HG02852 (cell line): Measurements from ENCODE around the gene FOSL2.

Source experiments
- ATAC-seq: cut with Tn5 transposase; IDR thresholded peaks from one replicate; pipeline ENCODE4 v1.9.1; 2021; ENCODE audit warnings: mild to moderate bottlenecking, moderate library complexity; ENCODE audit not compliant: unreplicated experiment

Gene FOSL2

DNA sequence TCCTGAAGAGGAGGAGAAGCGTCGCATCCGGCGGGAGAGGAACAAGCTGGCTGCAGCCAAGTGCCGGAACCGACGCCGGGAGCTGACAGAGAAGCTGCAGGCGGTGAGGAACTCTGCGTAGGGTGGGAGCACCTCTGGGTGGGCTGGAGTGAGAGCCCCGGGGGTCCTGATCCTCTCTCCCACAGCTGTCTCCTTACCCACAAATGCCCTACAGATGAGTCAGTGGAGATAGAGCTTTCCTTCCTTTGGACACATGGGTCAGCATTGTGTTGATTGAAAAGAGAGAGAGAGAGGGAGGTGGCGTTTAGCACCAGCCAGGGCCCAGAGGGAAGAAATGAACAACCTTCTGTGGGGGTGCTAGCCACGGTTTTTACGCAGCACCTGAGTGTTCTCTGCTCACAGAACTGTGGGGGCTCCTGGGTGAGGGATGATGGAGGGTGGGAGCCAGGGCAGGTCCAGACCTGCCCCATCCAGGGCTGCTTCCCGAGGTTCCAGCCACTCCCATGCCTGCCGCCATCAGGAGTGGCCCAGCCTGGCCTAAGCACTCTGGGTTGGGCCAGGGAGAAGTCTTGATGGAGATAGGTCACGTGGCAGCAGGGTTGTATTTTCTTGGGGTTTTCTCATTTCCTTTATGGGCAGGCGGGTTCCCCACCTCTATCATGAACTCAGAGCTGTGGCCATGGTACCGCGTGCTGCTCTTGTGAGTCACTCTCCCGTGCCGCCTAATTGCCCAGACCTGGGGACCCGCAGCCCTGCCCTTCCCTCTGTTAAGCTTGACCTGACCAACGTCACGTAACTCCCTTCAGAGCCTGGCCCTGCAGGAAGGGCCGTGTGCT lies 16.3 kb downstream of the FOSL2 start:
- ATAC-seq = no peak

DNA sequence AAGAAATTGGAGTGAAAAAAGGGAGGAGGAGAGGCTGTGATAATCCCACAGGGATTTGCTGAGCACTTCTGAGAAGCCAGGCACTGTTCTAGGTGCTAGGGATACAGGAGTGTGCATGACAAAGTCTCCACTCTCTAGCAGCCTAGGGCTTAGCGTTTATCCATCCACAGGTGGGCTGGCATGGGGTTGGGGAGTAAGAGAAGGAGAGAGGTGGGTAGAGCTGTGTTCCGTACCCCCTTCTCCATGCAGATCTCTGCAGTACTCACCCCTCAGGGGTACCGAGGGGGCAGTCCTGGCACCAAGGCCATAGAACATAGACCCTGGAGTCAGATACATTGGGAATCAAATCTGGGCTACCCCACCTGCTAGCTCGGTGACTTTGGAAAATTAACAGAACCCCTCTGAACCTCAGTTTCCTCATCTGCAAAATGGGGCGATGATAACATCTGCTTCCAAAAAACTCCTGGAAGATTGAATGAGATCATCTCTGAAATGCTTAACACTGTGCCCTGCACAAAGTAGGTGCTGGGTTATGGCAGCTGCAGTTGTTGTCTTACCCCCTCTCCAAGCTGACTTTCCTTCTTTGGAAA lies 18.6 kb downstream of the FOSL2 start:
- no peak for ATAC-seq

DNA sequence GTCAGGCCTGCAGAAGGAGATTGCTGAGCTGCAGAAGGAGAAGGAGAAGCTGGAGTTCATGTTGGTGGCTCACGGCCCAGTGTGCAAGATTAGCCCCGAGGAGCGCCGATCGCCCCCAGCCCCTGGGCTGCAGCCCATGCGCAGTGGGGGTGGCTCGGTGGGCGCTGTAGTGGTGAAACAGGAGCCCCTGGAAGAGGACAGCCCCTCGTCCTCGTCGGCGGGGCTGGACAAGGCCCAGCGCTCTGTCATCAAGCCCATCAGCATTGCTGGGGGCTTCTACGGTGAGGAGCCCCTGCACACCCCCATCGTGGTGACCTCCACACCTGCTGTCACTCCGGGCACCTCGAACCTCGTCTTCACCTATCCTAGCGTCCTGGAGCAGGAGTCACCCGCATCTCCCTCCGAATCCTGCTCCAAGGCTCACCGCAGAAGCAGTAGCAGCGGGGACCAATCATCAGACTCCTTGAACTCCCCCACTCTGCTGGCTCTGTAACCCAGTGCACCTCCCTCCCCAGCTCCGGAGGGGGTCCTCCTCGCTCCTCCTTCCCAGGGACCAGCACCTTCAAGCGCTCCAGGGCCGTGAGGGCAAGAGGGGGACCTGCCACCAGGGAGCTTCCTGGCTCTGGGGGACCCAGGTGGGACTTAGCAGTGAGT lies 19.4 kb downstream of the FOSL2 start:
- ATAC-seq = no peak

DNA sequence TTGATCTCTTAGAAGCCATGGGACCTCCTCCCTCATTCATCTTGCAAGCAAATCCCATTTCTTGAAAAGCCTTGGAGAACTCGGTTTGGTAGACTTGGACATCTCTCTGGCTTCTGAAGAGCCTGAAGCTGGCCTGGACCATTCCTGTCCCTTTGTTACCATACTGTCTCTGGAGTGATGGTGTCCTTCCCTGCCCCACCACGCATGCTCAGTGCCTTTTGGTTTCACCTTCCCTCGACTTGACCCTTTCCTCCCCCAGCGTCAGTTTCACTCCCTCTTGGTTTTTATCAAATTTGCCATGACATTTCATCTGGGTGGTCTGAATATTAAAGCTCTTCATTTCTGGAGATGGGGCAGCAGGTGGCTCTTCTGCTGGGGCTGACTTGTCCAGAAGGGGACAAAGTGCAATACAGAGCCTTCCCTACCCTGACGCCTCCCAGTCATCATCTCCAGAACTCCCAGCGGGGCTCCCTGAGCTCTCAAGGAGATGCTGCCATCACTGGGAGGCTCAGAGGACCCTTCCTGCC lies 20.0 kb downstream of the FOSL2 start:
- no peak for ATAC-seq

DNA sequence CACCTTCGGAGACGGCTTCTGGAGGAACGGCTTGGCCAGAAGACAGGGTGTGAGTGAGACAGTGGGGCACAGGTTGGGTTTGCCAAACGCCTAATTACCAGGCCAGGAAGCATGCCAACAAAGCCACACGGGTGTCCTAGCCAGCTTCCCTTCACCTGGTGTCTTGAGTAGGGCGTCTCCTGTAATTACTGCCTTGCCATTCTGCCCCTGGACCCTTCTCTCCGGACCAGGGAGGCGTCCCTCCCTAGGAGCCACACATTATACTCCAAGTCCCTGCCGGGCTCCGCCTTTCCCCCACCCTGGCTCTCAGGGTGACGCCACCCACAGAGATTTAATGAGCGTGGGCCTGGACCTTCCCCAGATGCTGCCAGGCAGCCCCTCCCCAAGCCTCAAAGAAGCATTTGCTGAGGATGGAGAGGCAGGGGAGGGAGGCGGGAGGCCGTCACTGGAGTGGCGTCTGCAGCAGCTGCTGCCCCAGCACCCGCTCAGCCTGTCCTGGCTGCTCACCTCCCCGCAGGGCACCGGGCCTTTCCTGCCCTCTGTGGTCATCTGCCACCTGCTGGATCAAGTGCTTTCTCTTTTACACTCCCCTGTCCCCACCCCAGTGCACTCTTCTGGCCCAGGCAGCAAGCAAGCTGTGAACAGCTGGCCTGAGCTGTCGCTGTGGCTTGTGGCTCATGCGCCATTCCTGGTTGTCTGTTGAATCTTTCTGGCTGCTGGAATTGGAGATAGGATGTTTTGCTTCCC lies 20.7 kb downstream of the FOSL2 start:
- ATAC-seq = no peak

DNA sequence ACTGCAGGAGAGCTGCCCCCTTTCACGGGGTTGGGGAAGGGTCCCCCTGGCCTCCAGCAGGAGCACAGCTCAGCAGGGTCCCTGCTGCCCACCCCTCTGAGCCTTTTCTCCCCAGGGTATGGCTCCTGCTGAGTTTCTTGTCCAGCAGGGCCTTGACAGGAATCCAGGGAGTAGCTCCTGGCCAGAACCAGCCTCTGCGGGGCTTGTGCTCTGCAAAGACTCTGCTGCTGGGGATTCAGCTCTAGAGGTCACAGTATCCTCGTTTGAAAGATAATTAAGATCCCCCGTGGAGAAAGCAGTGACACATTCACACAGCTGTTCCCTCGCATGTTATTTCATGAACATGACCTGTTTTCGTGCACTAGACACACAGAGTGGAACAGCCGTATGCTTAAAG lies 21.2 kb downstream of the FOSL2 start:
- no peak for ATAC-seq

DNA sequence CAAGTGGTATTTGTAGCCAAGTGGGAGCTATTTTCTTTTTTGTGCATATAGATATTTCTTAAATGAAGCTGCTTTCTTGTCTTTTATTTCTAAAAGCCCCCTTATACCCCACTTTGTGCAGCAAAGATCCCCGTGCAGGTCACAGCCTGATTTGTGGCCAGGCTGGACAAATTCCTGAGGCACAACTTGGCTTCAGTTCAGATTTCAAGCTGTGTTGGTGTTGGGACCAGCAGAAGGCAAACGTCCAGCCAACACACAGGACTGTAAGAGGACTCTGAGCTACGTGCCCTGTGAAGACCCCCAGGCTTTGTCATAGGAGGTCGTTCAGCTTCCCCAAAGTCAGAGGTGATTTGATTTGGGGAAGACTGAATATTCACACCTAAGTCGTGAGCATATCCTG lies 21.9 kb downstream of the FOSL2 start:
- ATAC-seq = no peak

DNA sequence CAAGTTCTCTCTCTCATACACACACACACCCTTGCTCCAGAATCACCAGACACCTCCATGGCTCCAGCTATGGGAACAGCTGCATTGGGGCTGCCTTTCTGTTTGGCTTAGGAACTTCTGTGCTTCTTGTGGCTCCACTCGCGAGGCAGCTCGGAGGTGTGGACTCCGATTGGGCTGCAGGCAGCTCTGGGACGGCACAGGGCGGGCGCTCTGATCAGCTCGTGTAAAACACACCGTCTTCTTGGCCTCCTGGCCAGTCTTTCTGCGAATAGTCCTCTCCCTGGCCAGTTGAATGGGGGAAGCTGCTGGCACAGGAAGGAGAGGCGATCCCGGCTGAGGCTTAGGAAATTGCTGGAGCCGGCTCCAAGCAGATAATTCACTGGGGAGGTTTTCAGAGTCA lies 22.4 kb downstream of the FOSL2 start:
- ATAC-seq = no peak

DNA sequence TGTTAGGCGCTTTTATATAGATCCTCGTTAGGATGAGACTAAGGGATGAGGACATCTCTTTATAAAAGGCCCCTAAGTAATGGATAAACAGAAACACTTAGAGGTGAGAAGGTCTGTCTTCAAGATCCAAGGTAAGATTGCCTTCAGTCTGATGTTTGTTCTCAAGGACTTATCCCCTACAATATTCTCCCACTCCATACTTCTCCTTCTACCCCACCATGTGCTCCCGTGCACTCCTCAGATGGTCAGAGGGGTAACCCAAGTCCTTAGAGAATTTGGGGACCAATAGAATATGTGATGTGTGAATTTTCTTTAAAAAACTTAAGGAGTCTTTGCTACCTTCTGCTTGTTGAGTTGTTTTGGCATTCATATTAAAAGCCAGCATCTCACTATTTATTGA lies 23.1 kb downstream of the FOSL2 start:
- ATAC-seq = no peak

DNA sequence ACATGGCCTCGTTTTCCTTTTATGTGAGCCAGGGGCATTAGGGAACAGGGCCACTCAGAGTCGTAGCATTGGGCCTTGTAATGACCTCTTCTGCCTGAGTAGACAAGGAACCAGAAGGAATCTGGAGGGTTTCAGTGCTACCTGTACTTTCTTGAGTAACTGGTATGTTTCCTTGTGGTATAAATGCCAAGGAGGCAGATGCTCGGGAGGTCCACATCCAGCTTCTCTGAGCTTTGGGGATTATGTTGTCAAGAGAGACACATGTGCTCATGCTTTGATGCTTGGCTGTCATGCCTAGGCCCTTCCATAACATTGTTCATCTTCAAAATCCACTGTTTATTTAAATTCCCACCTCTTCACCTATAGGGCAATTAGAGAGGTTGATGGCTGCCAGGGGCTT lies 26.3 kb downstream of the FOSL2 start:
- ATAC-seq = no peak

DNA sequence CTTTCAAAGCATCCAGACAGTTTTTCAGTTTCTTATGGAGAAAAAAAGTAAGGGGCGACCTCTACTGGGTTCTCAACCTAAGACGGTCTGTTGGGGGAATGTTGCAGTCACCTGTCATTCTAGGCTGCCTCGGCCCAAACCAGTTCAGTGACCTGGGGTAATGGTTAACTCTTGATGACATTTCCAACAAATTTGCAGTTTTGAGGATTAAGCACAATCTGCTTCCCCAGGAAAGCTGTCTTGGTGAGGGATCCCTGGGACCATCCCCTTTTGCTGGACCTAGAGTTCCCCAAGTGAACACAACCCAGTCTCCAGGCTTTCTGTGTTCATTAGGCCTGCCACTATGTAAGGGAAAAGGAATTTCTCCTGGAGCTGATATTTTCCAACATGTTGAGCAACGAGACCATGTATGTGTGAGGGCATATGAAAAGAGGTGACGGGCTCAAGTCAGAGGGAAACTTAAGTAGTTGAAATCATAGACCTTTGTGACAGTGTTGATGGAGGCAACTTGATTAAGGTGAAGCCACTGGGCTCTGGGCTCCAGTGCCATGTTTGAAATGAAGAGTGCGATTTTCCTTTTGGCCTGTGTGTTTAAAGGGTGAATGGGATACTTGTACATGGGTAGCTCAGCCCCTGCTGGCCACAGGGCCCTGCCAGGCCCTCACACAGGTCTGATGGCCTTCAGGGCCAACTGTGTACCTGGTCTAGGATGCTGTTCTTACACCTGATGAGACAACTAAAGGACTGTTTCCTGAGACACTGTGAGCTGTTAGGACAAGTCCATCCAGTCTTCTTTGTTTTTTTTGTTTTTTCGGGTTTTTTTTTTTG lies 27.0 kb downstream of the FOSL2 start:
- ATAC-seq = no peak

DNA sequence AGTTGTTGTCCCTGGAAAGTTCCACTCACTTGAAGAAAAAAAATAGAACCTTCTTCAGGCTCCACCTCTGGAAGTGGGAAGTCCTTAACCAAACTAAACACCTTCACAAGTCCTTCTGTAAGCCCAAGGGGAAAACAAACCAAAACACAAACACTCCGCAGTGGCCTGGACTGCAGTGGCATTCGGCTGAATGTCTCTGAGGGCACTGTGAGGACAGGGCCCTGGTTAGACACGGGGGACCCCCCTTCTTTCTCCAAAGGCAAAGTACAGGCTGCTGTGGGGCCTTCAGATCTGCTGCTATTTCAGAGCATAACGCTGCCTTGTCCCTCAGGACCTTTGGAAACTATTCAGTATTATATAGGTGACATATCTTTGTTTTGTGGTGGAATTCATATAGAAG lies 28.1 kb downstream of the FOSL2 start:
- no peak for ATAC-seq

DNA sequence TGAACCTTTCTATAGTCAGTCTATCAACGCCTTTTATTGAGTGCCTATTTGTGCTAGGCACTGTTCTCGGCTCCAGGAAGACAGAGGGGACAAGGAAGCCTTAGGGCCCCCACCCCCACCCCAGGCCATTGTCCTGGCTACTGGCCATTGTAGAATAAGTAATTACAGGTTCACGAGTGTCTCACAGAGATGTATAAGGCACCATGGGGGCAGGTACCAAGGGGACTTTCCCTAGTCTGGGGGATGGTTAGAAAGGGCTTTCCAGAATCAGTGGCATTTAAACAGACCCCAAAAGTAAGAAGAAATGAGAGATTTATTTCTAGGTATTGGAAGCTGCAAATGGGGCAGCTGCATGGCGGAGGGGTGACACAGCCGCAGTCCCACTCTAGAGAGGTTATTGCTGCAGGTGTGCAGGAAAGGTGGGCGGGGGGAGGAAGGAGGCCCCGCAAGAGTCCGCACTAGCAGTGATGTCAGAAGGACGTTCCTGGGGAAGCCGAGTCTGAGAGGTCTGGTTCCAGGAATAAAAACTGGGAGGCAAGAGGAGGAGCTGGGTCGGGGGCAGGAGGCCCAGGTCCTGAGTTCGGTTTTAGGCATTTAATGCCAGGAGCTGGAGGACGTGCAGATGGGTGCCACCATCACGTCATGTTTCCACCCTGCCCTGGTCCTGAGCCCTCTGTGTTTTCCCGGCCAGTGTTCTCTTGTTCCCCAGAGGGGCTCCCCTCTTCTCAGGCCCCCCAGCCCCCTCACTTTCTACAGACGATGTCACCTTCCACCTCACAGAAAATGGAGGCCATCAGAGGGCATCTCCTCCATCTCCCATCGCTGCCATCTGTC lies 30.5 kb downstream of the FOSL2 start:
- ATAC-seq = no peak

DNA sequence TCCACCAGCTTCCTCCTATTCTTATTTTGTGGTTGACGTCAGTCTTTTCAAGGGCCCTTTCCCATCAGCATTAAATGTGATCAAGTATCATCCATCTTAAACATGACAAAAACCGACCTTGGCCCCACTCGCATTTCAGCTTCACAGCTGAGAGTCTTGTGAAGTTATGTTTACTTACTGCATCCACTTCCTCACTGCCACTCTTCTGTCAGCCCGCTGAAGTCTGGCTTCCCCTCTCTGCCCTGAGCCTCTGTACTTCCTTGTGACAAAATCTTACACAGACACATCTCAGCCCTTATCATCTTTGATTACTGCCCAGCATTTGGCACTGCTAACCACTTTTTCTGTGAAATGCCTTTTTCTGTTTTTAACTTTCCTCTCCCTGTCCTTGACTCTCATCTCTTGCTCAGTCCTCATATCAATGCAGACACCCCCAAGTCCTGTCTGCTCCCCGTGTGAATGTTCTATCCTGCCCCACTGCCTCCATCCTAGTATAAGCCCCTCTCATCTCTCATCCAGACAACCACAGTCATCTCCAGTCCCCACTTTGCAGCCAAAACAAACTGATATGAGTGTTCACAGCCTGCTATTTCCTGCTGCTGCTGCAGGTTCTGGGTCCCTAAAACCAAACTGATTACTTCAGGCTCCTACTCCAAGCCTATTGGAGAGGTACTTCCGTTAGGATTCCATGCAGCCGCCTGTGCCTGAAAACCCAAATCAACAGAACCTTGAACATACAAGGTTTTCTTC lies 31.4 kb downstream of the FOSL2 start:
- ATAC-seq = no peak

DNA sequence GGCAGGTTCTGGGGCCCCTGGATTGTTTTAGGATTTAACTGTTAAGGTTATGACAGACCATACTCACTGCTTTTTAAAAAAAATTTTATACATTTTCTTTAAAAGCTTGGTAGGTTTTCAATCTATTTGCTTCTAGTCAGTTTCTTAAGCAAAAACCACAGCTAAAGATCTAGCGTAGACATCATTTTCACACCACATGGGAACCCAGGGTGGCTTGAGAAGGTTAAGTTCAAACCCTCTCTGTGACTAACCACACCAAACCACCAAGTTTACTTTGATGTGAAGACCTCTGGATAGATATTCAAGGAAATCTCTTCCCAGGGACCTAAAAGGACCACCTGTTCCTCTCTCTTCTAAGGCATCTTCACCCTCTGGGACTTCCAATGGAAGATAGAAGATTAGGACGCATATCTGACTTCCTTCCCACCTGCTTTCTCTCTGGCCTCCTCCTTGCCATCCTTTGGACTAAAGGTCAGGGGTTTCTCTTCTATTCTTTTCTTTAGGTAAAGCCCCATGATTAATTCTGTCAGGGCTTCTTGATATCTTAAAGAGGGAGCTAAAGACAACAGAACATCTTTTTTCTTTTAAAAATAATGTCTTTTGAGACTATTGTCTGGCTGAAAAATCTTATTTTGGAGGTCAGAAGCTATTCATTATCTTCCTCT lies 32.3 kb downstream of the FOSL2 start:
- ATAC-seq = no peak

DNA sequence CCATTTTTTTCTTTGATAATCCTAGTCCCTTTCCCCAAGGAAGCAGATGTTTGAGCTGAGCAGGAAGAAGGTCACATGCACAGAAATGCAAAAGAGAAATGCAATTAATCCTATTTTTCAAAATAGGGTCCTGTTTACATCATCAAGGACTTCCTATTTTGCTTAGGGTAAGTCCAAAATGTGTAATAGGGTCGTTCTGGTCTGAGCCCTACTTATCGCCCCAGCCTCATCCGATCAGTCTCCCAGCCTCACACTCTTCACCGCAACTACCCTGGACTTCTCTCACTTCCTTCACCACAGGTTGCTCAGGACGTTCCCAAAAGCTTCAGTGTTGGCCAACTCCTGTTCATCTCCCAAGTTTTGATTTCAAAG lies 32.8 kb downstream of the FOSL2 start:
- no peak for ATAC-seq

DNA sequence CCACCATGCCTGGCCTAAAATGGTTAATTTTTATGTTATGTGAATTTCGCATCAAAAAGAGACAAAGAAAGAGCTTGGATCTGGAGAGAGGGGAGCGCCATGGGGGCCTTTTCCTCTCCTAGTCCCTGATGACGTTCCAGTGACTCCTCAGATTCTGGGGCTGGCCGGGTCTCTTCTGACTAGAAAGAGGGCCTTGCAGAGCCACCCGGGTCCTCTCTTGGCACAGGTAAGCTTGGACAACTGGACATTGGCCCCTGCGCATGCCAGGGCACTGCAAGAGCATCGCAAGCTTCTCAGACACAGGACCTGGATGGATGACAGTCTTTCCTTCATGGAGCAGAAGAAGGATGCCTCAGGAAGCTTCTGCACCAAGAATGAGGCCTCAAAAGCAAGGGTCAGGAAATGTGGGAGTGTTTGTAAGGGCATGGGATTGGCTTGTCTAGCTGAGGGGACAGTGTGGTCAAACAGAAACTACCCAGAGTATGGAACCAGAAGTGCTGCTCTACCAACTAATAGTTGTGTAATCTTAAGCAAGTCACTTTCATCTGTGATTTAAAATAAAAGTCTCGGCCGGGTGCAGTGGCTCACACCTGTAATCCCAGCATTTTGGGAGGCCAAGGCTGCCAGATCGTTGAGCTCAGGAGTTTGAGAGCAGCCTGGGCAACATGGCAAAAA lies 35.2 kb downstream of the FOSL2 start:
- no peak for ATAC-seq

DNA sequence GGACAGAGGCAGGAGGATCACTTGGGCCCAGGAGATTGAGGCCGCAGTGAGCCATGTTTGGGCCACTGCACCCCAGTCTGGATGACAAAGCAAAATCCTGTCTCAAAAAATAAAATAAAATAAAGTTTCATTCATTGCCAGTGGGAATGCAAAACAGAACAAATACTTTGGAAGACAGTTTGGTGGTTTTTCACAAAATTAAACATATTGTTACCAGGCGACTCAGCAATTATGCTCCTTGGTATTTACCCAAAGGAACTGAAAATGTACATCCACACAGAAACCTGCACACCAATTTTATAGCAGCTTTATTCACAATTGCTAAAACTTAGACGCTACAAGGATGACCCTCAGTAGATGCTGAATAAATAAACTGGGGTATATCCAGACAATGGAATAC lies 35.8 kb downstream of the FOSL2 start:
- no peak for ATAC-seq
